Activated CD8-positive, alpha-beta memory T cell treated with anti-CD3 and anti-CD28 coated beads, Interleukin-2, amount 50 U/mL, for 1 hour (primary cell): Measurements from ENCODE around the gene KRT7.

ENCODE experiments used
- DNase-seq: peaks from one replicate; pipeline ENCODE4 v3.0.0-alpha.2; 2020; ENCODE audit errors: extremely low read depth

The KRT7 gene

DNA sequence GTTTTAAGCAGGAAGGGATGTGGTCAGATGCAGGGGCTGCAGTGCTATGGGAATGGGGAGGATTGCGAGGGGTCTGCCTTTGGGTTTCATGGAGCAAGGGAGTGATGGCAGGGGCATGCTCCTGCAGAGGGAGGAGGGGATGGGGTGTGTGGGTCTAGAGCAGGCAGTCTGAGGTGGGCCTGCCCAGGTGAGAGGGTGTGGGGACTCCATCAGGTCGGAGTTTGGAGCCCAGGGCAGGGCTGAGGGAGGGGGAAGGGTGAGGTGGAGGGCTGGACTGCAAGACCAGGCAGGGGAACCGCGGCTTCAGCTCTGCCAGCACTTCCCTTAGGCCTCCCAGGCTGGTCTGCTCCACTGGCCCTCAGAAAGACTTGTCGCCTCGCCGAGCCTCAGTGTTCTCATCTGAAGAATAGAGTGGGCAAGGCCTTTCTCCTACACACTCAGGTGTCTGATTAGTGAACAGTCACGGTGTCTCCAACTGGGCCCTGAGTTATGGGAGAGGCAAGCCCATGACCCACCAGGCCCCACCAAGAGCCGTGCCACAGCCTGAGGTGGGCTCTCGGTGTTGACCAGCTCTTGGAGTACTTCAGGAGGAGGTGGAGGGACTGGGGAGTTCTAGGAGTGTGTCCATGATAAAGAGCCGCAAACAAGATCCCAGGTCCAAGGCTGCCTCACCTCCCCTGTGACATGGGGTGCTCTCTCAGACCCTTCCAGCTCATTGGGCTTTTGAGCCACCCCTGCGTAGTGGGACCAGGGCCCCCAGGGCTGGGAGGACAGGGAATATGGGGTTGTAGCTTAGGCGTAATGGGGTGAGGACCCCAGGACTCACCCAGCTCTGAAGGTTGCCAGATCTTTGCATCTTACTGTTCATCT, 21.1 kb upstream of the KRT7 start:
- DNase-seq, result no peak

DNA sequence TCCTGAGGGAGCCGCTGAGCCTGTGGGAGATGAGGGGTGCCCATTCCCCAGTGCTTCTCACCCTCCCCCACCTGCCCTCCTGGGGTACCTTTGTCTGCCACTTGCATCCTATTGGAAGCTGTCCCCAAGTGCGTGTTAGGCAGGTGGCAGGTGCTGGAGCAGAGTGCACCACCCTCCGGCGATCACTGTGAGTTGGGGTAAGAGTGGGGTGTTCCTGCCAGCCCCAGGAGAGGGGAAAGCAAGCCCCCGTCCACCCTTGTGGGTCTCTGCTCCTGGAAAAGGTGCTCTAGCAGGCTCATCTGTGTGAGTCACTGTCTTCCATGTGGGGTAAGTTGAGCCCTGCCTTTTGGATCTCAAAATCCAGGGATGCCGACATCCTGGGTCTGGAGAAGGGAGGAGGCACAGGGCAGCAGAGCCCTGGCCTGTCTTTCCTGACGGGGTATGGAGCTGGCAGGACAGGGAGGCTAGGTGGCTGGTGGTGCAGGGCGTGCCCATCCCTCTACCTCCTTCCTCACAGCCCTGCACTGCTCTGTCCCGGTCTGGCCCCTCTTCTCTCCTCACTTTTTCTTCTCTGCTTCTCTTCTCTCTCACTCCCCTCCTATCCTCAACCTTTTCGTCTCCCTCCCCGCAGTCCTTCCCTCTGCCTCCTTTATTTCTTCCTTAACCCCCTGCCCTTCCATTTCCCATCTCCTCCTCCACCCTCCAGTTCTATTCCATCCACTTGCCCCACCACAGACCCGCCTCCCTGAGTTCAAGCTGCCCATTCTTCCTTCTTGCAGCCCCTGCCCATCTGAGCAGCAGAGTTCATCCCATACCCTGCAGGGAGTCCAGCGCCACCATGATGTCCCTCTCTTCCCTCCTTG, 20.1 kb upstream of the KRT7 start:
- no peak for DNase-seq

DNA sequence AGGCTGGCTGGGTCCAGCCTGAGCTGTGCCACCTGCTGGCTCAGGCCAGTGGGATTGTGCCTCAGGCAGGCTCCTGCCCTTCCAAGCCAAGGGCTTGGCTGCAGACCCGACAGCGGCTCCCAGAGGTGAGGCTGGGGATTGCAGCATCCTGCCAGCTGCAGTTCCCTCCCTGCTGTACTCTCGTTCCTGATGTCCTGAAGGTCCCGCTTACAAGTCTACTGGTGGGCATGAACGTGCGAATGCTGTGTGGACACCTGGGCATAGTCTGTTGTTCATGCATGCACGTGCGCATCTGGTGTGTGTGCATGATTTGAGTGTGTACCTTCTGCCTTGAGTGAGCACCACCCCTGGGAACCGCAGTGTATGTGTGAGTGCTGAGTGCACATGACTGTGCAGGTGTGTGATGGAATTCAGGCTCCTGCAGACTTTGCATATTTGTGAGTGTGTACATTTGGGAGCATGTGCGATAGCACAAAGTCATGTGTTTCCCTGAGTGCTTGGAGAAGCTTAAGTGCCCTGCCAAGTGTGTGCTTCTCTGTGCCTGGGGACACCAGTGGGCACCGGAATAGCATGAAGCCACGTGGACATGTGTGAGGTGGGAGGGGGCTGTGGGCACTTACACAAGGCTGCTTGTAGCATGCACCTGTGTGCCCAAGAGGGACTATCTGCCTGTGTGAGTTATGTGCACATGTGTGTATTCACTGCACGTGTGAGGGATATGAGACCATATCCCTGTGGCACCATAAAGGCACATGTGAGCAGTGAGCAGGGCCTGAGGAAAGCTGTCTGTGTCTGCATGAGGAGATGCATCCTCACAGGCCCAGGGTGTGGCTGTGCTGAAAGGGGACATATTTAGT, 19.3 kb upstream of the KRT7 start:
- DNase-seq, result no peak

DNA sequence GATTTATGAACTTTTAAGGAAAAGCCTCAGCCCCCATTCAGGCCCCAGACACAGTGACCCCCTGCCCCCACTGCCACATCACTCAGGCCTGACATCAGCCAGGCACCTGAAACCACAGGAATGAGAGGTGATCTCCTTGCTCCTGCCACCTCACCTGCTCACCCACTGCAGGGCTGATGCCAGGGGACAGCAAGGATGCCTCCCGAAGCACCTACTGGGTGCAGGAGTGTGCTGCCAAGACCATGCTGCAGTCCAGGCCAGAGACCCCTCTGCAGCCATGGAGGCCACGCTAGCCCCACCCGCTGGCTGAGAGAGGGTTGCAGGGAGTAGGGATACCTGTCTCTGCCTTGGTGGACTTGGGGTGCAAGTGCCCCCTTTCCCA, 18.6 kb upstream of the KRT7 start:
- no peak for DNase-seq

DNA sequence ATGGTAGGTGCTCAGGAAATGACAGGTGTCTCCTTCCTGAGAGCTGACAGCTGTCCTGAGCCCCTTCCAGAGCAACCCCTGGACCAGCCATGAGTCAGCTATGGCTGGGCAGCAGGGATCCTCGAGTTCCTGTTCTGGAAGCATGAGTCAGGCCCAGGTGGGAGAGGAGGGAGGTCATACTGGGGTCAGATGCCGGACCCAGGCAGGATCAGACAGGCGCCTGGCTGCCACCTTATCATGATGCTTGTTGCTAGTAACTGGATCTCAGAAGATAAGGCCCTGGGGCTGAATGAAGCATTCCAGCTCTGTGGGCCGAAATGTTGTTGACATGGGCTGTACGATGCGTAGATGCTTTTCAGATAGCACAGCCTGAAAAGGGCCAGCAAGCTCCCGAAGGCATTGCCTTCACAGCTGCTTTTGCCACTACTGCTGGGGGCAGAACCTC, 17.4 kb upstream of the KRT7 start:
- no peak for DNase-seq

DNA sequence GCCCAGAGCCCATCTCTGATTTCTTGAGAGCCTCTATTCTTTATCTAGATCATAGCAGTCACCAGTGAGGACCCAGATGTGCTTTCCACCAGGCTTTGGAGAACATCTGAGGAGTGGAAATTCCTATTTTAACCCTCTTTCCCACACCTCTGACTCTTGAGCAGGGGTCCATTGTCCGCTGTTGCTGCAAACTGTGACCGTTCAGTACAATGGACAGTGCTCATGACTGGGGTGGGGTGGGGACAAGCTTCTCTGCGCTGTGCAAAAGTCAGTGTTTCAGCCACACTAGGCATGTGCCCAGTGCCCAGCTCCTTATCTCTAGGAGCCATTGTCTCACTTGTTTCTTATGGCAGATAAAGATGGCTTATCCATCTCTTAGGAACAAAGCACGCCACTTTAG, 16.9 kb upstream of the KRT7 start:
- DNase-seq, result no peak

DNA sequence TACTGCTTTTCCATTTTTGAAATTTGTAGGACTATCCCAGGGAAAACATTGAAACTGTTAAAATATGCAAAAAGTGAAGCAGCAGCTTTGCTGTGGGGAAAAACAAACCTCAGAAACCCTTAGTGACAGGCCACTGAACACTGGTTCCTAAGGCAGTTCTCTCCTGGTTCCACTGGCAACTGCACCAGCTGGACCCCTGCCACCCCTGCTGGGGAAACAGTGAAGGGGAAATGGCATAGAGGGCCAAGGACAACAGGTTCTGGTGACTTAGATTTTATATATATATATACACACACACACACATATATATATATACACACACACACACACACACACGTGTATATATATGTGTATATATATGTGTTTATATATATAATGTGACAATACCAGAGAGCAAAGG, 16.2 kb upstream of the KRT7 start:
- no peak for DNase-seq

DNA sequence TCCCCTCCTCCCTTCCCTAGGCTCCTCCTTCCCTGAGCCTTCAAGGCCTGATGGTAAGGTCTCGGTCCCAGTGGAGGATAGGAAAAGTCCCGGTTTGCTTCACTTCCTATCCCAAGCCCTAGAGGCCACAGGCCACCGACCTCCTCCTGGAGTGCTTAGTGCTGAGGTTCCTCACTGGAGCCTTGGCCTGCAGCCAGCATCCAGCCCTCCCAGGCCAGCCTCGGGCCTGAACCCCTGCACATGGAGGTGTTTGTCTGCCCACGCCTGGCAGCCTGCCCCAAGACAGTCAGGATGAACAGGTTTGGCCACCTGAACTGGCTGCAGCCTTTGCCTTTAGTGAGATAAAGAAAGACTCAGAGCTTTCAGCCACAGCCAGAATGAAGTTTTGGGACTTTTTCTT, 15.8 kb upstream of the KRT7 start:
- no peak for DNase-seq

DNA sequence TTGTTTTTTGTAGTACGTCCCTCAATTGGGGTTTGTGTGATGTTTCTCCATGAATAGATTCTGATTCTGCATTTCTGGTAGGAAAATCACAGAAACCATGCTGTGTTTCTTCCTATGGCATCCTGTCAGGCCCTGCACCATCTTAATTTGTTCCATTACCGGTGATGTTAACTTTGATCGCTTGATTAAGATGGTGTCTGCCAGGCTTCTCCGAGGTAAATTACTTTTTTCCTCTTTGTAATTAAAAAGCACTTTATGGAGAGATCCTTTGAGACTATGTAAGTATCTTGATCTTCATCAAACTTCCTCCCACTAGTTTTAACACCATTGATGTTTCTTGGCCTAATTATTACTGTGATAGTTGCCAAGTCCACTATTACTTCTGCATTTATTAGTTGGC, 15.0 kb upstream of the KRT7 start:
- DNase-seq, result no peak

DNA sequence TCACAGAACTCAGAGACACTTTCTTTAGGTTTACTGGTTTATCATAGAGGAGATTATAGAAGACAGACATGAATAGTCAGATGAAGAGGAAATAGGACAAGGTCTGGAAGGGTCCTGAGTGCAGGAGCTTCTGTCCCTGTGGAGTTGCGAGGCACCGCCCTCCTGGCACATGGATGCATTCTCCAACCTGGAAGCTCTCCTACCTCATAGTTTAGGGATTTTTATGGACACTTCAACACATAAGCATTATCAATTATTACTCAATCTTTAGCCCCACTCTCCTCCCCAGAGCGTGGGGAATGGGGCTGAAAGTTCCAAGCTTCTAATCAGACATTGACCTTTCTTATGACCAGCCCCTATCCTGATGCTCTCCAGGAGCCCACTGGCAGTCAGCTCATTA, 12.6 kb upstream of the KRT7 start:
- DNase-seq, result no peak

DNA sequence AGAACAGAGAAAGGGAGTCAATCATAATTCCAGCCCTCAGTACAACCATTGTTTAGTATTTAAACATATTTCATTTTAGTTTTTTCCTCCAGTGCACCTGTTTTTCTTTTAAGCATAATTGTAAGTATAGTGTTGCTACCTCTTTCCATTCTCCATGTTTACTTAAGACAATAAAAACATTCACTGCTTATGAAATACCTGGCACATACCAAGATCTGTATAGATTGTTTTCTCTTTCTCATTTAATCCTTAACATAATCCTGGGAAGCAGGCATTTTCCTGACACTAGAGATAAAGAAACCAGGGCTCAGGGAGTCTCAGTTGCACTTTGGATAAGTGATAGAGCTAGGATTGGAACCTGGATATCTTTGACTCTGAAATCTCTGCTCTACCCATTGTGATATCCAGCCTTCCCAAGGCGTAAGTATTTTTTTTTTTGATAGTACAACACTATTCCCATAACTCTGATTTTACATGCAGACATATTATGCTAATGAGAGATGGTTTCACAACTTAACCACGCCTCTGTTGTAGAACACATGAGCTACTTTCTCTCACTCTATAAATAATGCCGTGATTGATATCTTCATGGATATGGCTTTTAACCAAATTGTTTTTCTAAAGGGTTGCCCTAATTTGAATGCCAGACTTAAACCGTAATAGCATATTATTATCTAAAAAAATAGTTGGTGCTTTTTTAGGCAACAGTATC, 11.8 kb upstream of the KRT7 start:
- DNase-seq, result no peak

DNA sequence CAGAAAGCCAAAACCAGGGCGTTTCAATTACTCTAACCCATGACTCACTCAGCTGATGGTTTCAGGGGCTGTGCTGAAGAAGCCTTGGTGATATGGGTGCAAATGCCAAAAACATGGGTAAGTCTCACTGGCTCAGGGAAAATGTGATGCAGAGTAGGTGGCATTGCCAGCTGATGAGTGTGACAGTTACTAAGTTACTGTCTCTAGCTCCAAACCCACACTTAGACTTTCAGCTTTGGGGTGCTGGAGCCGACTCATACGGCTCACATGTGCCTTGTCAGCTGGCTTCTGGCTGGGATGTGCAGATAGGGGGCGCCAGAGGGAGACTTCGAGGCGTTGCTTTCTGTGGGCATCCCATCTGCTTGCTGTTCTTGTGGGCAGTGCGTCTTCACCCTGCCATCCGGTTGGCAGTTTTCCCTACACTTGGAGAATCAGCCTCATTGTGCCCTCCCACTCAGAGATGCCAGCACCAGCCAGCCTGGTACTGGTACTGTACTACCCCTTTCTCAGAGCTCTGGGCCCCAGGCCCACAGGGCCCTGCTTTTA, 11.1 kb upstream of the KRT7 start:
- DNase-seq, result no peak

DNA sequence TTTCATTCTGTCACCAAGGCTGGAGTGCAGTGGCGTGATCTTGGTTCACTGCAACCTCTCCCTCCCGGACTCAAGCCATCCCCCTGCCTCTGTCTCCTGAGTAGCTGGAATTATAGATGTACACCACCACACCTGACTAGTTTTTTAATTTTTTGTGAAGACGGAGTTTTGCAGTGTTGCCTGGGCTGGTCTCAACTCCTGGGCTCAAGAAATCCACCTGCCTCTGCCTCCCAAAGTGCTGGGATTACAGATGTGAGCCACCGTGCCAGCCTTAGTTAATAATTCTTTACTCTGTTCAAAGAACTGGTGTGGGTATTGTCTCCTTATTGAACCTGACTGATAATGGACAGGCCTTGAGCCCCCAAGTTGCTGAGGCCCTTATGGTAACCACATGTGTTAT, 10.4 kb upstream of the KRT7 start:
- DNase-seq, result no peak

DNA sequence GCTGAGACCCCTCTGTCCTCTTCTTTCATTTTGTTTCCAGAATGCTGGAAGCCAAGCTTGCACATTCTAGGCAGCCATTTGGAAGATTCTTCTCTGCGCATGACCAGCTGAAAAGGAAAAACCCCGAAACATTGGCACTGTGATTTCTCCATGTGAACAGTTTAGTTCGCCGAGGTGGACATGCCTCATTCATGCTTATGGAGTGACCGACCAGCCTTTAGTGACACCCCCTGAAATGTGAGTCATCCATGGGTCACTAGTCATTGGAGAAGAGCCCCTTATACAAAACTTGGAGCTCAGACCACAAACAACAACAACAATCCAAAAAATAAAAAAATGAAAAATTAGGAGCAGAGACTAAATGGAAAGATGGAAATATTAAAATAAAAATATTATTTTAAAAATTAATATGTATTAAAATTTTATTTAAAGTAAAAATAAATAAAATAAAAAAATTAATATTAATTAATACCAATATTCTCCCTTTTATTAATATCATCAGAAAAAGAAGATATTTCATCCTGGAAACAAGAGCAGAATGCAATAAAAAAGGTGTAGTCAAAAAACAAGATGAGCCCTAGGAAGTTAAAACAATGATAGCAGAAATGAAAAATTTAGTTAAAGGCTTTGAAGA, 9.5 kb upstream of the KRT7 start:
- DNase-seq, result no peak

DNA sequence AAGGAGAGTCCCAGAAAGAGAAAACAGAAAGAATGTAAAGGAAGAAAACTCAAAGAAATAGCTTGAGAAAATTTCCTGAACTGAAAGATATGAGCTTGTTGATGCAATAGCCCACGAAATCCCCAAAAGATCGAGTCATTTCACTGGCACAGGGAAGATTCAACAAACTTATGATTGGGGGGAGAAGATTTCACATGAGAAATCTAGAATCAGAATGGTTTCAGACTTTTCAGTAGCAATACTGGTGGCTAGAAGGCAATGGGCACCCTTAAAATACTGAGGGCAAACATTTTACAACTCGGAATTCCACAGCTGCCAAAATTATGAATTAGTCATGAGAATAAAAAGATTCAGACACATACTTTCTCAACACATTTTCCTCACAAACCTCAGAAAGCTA, 8.9 kb upstream of the KRT7 start:
- DNase-seq, result no peak

DNA sequence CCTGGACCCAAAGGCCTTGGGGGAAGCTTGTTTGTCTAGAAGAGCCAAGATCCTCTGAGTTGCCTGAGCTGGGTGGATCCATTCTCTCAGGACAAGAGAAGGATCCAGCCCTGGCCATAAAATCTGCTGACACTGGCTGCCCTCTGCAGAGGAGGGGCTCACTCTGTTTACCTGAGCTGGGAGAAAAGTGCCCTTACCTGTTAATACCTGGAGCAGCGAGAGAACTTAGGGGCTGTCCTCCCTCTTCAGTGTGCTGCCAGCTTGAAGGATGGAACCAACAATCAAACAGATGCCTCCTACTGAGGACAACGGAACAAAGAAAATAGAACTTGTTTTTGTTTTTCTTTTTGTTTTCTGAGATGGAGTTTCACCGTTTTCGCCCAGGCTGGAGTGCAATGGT, 7.3 kb upstream of the KRT7 start:
- no peak for DNase-seq

DNA sequence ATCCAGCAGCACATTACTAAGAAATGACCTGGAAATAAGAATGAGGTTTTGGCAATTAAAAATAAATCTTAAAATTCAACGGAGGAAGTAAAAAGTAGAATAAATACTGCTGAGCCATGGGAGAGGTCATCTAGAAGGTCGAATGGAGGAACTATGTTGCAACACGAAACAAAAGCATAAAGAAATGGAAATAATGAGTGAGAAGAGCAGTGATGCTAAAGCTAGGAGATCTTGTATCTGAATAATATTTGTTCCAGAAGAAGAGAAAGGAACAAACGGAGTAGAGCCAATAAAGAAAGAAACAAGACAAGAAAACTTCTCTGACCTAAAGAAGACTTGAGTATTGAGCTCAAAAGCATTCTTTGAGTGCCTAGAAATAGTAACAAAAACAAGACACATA, 6.6 kb upstream of the KRT7 start:
- DNase-seq, result no peak

DNA sequence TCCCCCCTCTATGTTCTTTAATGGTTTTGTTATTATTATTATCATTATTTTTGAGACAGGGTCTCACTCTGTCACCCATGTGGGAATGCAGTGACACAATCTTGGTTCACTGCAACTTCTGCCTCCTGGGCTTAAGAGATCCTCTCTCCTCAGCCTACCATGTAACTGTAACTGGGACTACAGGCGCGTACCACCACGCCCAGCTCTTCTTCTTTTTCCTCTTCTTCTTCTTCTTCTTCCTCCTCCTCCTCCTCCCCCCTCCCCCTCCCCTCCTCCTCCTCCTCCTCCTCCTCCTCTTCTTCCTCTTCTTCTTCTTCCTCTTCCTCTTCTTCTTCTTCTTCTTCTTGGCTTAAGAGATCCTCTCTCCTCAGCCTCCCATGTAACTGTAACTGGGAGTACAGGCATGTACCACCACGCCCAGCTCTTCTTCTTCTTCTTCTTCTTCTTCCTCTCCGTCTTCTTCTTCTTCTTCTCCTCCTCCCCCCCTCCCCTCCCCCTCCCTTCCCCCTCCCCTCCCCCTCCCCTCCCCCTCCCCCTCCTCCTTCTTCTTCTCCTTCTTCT, 5.4 kb upstream of the KRT7 start:
- DNase-seq, result no peak

DNA sequence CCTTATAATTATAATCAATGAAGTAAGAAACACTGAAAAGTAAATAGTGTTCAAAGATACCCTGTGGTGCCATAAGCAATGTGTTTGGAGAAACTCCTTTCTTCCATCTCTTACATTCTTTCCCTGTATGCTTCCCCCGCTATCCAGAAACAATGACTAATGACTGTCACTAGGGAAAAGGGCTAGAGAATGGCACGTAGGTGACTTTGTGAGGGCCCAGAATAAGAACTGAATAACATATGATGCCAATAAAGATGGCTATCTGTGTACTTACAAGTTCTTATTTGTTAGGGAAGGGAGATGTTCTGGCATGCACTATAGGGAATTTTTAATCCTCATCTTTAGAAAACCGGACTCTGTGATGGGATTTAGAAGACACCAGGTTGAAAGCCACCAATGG, 4.7 kb upstream of the KRT7 start:
- no peak for DNase-seq

DNA sequence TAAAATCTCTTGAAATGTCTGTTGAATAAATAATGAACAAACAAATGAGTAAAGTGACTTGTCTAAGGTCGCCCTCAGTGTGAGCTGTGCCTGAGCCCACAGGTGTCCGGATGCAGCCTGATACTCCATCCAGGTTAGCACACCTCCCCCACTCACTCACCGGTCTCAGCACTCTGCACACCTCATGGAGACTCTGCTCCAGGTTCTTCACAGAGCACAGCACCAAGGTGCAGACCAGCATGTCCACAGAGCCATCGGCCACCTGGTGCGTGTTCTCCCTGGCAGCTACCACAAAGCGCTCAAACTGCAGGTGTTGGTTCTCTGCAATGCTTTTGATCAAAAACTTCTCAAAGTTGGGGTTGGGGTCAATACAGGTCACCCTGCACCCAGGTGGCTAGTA, 4.1 kb upstream of the KRT7 start:
- no peak for DNase-seq
